Posterior cingulate gyrus (tissue), 11 donors: ENCODE measurements around the gene PLCG2.
"Not testable (repeated sequence)": the region's sequence is repeated elsewhere in the genome, so short reads cannot be mapped to it uniquely, and the experiment has no call there.

Experiments used
- DNase-seq, 10 donors: peaks; one replicate each; pipeline versions ENCODE4 v3.0.0 to v3.0.0-alpha.2; 2020 to 2021; ENCODE audit warnings: mixed read lengths in 3 of 10
- intact Hi-C: fragments of 100-400 bp; cut with DNase I; formaldehyde crosslinking; loops from one replicate; pipeline ENCODE4 v1.15.1; 2023

PLCG2 gene

DNA sequence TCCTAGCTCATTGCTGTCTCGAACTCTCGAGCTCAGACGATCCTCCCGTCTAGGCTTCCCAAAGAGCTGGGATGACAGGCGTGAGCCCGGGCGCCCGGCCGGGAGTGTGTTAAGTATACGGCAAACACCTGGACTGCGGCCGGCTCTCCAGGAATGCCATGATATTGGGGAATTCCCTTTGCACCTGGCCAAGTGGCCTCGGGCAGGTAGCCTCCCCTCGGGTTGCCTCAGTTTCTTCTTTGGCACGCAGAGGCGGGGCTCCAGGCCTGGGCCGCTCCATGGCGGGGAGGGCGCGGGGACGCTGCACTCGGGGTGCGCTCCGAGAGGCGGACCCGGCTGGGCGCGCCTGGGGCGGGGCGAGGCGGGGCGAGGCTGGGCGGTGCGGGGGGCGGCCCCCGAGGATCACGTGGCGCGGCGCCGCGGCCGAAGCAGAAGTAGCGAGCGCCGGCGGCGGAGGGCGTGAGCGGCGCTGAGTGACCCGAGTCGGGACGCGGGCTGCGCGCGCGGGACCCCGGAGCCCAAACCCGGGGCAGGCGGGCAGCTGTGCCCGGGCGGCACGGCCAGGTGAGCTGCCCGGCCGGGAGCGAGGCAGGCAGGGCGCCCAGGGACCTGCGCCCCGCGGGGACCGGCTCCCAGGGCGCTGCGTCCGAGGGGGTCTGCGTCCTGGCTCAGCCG lies at the start of gene PLCG2:
Gene PLCG2 (plus strand): TSS at position 431 of the 675 bp plus-strand sequence. CDS start 6,699 bp downstream, outside the sequence.
- DNase-seq, result peak in 3 of 10 donors; percentile 22 to 86 (median 24)
- intact Hi-C loops, result no loop called here

DNA sequence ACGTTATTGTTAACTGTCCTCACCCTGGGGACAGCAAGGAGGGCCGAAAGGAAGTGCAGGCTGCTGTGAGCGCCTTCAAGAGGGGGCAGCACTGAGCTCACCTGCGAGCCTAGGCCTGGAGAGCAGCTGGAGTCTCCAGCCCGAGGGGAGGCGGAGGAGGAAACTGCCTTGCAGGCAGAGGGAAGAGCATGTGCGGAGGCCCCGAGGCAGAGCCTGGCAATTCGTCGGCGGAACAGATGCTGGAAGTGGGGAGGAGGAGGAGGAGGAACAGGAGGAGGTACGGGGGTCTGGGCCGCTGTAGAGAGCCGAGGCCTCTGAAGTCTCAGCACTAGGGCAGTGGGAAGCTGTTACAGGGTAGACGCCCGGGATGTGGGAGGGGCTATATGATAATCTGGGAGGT lies 49.6 kb upstream of the PLCG2 start:
- peak in 1 of 10 donors; percentile 42 for DNase-seq
- intact Hi-C loops, result no loop called here

DNA sequence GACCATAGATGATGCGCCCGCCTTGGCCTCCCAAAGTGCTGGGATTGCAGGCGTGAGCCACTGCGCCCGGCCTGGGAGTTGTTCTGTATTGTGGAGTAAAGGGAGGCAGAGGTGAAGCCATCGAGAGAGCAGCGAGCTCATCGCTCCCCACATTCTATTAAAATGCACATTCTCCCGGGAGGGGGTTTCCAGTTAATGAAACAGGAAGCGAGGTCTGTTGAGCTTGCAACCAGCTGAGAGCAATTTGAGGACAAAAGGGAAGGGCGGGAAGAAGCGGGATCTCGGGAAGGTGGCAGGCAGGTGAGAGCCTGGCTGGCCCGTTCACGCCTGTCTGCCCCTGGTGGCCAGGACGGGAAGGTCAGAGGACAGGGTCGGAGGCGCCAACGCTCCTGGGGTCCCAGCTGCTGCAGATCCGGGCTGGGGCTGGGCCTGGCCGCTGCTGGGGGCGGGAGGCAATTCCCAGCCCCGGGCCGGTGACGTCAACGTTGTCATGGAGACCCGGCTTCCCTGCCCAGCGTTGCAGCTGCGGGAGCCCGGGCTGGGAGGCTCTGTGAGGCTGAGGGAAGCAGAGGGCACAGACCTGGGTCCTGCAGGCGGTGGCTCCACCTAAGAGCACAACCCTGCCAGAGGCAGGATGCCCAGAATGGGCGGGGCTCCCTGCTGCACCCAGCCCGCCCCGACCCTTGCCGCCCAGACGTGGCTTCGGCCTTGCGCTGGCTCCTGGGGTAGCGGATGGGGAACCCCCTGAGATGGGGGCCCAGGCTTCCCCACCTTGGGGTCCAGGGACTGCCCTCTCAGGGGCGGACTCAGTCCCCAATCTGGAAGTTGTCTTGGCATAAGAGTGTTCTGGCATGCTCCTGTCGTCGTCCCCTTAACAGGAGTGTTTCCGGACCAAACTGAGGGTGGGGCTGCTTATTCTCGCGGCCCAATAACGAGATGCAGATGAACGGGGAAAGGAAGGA lies 48.7 kb upstream of the PLCG2 start:
- peak; percentile 75 to 98 (median 84) for DNase-seq
- intact Hi-C loops, result loop anchor here (10.0 kb wide), 1 partner anchor 526 kb away; no protein-coding TSS in a partner anchor

DNA sequence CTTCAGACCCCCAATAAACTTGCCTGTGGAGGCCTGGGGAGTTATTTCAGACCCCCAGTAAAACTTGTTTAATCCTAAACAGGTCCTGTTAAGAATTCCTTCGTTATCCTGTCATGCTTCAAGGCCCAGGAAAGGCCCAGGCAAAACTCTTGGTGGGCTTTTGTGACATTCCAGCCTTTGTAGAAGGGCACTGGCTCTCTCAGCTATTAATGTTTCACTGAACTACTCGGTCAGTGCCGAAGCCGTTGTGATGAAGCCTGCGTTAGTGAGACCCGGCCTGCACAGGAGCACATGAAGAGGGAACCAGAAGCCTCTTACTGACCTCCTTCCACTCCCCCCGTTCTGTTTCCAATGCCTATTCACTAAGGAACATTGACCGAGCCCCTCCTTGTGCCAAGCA lies 47.4 kb upstream of the PLCG2 start:
- DNase-seq, result no peak
- intact Hi-C loops, result loop anchor here (10.0 kb wide), 1 partner anchor 527 kb away; no protein-coding TSS in a partner anchor

DNA sequence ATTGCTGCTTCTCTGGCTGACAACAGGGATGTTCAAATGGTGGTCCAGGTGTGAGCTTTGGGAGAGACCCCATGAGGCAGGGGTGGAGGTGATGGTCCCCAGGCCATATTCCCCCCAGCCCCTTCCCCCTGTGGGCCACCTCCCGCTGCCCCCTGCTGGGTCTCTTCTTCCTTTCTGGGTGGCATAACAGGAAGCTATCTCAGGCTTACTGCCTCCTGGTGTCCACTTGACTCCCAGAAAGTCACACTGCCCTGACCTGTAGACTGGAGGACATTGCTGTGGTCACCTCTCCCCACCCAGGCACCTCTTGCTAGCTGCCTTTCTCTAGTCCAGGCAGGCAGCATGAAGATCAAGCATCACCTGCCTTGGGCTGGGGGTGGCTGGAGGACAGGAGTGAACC lies 46.4 kb upstream of the PLCG2 start:
- intact Hi-C loops, result loop anchor here (10.0 kb wide), 1 partner anchor 528 kb away; no protein-coding TSS in a partner anchor
- DNase-seq, result no peak

DNA sequence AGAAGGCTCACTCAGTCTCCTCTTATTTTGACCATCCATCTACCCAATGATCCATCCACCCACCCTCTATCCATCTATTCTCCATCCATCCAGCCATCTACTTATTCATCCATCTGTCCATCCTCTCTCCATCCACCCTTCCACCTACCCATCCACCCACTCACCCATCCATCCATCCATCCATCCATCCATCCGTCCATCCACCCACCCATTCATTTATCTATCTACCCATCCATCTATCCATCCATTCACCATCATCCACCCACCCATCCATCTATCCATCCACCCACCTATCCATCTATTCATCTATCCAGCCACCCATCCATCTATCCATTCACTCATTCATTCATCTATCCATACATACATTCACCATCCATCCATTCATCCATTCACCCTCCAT lies 45.8 kb upstream of the PLCG2 start:
- intact Hi-C loops, result loop anchor here (10.0 kb wide), 1 partner anchor 528 kb away; no protein-coding TSS in a partner anchor
- no peak for DNase-seq

DNA sequence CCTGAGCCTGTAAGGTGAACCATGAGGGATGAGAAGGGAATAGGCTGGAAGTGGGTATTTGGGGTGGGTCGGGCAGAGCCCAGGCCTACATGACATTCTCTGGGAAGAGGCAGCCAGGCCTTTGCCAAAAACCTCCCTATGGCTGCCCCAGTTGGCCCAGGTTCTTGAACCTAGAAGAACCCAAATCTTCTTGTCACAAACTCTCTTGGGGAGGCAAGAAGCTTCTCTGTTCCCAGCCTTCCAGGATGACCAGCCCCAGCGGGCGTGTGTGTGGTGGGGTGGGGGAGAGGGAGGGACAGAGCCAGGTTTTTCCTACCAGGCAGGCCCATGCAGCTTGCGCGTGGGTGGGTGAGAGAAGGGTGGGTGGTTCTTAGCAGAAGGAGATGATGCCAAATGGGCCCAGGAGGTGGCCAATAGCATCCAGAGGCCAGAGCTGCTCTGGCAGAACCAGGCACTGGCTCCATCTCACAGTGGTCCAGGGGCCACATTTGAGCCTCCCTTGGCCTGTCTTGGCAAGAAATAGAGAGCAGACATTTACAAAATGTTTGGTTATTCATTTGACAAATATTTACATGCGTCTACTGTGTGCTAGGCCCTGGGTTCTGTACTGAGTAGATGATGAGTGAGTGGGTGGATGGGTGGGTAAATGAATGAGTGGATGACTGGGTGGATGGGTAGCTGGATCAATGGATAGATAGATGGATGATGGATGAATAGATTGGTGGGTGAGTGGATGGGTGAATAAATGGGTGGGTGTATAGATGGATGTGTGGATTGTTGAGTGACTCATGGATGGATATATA lies 44.3 kb upstream of the PLCG2 start:
- intact Hi-C loops, result loop anchor here (10.0 kb wide), 1 partner anchor 530 kb away; no protein-coding TSS in a partner anchor
- peak in 7 of 10 donors; percentile 60 to 96 (median 70) for DNase-seq

DNA sequence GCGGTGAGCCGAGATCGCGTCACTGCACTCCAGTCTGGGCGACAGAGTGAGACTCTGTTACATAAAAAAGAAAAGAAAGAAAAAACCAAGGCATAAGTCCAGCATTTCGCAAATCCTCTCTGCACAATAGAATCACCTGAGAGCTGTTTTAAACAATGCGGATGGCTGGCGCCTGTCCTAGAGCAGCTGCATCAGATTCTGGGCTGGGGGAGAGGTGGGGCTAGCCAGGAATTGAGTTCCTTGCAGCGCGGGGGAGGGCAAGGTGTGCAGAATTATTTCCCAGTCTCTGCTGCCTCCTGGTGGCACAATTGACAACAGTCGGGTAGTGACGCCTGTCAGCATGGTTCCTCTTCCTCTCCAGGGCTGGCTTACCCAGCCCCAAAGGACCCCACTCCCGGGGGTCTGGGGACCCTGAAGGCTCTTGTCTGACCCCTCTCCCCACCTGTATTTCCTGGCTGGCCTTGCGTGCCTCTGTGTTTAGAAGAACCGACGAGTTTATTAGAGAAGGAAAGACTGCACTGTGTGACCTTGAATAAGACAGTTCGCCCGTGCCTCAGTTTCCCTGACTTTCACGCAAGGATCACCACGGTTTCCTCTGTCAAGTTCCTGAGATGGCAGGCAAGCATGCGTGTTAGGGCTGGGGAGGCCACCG lies 41.1 kb upstream of the PLCG2 start:
- intact Hi-C loops, result loop anchor here (10.0 kb wide), 1 partner anchor 533 kb away; no protein-coding TSS in a partner anchor

DNA sequence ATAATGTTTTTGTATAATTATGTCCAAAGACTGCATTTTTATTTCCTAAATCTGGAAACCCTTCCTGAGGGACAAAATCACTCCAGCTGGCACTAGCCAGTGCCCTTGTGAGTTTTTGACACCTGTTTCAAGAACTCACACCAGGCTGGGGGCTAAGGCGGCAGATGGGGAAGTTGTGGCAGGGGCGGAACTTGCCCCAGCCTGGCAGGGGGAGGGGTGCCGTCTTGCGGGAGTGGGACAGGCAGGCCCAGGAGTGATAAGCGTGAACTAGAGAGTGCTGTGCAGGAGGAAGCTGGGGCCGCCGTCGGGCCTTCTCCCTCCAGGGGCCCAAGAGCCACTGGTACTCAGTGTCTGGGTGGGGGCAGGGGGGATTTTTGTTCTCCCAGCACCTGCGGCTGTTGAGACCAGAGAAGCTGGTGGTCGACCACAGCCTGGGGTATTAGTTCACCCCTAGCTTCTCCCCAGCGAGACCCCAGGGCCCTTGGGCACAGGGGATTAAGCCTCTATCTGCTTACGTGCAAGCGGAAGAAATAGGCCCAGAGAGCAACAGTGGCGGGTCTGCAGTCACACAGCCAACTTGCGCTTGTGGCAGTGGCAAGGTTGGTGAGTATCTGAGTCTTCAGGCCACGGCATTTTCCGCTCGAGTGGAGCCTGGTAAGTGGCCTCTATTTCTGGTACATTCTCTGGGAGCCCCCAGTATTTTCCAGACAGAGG lies 40.2 kb upstream of the PLCG2 start:
- peak in 7 of 10 donors; percentile 24 to 92 (median 44) for DNase-seq
- intact Hi-C loops, result loop anchor here (10.0 kb wide), 1 partner anchor 534 kb away; no protein-coding TSS in a partner anchor

More for the DNA sequence above, 41.1 kb upstream of the PLCG2 start:
- DNase-seq, result peak; percentile 66 to 96 (median 80)

DNA sequence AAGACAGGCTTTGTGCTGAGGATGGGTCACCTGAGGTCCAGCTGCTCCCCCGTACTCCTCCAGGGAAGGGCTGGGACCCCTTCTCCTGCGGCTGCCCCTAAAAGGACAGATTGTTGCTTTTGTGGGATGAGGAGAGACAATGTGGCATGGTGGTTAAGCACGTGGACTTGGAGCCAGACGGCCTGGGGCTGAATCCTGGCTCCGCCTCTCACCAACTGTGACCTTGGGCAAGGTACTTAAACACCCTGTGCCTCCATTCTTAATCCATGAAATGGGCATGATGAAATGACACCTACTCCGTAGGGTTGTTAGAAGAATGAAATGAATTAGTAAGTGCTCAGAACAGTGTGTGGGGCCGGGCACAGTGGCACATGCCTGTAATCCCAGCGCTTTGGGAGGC lies 39.6 kb upstream of the PLCG2 start:
- DNase-seq, result no peak
- intact Hi-C loops, result loop anchor here (10.0 kb wide), 1 partner anchor 535 kb away; no protein-coding TSS in a partner anchor

DNA sequence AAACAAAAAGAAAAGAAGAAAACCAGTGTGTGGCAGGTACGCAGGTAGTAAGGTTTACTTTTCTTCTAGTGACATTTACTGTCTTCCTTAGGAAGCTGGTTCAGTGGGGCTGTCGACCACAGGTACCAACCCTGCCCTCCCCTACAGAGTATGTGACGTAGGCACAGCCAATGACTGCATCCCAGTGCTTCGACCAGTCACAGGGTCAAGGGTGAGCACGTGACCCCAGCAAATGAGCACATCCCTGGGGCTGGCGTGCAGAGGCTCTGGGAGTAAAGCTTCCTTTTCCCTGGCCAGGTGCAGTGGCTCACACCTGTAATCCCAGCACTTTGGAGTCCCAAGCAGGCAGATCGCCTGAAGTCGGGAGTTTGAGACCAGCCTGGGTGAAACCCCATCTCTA lies 38.9 kb upstream of the PLCG2 start:
- DNase-seq, result no peak
- intact Hi-C loops, result no loop called here

DNA sequence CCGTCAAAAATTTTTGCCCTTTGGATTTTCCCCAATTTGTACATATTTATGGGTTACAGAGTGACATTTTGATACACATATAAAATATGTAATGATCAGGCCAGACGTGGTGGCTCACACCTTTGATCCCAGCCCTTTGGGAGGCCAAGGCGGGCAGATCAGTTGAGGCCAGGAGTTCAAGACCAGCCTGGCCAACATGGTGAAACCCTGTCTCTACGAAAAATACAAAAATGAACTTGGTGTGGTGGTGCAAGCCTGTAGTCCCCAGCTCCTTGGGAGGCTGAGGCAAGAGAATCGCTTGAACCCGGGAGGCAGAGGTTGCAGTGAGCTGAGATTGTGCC lies 37.7 kb upstream of the PLCG2 start:
- DNase-seq, result peak in 2 of 10 donors; percentile 19 to 60
- intact Hi-C loops, result not testable (repeated sequence)

DNA sequence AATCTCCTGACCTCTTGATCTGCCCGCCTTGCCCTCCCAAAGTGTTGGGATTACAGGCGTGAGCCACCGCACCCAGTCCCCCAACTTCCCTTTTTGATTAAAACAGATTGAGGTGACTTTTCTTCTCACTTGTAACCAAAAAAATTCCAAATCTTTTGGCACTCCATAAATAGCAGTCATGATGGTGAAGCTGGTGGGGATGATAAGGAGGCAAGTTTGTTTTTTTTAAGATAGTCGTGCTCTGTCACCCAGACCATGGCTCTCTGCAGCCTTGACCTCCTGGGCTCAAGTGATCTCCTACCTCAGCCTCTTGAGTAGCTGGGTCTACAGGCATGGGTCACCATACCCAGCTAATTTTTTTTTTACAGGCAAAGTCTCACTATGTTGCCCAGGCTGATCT lies 34.7 kb upstream of the PLCG2 start:
- intact Hi-C loops, result no loop called here
- DNase-seq, result no peak

DNA sequence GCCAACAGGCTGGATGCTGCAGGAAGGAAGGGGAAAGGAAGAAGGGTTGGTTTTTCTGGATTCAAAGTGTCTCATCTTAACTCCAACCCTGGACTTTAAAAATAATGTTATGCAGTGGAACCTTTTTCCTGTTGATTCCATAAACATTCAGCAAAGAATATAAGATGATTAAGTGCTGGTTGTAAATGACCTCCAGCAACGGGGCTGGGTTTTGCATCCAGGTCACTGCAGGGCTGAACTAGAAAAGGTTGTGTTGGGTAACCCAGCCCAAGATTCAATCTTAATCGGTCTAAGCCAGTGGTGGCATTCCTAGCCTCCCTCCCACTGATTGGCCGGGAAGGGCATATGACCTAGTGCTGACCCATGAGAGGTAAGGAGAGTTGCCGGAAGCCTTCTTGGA lies 34.2 kb upstream of the PLCG2 start:
- intact Hi-C loops, result no loop called here
- DNase-seq, result peak in 1 of 10 donors; percentile 40

DNA sequence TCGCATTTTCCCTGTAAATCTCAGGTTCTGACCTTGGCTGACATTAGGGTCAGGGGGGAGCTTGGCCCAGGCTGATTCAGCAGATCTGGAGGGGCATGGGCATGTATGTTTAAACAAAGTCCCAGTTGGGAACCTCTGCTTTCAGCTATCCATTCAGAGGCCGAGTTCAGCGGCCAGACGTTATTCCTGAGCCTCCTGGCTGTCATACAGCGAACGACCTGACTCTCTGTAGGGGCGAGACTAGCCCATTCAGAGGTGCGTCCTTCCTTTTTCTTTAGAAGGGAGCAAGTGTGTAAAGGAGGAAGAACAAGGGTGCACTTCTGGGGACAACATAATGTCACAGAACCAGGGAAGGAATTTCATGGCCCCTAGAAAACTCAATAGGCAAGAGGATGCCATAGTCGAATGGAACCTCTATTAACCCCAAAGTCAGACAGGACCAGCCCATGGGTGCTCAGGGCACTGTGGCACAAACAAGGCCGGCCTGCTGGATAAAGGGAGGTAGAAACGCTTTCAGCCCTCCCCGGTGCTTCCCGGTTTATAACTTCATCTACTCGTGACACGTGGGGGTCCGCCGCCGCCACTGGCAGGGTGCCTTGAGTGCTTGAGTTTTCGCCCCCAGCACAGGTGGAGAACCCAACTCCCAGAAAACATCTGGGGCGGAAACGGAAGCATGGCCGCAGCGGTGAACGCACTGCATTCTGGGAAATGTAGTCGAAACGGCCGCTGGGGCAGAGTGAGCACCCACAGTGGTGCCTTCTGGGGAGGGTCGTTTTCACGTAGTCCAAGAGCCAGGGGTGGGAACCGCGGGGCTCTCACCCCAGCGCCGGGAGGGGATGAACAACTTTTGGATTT lies 33.2 kb upstream of the PLCG2 start:
- intact Hi-C loops, result no loop called here
- peak; percentile 66 to 95 (median 76) for DNase-seq

DNA sequence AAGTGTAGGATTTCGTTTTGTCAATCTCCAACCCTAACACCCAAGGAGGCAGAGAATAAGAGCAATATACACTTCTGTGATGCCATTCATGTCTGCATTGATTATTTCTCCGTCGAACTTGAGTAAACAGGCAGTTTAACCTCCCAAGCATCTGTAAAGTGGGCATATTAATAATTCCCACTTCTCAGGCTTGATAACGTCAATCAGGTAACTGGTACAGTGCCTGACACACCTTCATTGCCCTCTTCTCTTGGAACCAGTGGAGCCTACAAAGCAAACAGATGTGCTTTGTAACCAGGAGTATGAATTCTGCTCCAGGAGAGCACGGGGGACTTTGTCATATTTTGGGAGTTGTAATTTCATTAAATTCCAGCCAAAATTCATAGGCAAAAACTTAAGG lies 32.5 kb upstream of the PLCG2 start:
- intact Hi-C loops, result no loop called here
- DNase-seq, result no peak

DNA sequence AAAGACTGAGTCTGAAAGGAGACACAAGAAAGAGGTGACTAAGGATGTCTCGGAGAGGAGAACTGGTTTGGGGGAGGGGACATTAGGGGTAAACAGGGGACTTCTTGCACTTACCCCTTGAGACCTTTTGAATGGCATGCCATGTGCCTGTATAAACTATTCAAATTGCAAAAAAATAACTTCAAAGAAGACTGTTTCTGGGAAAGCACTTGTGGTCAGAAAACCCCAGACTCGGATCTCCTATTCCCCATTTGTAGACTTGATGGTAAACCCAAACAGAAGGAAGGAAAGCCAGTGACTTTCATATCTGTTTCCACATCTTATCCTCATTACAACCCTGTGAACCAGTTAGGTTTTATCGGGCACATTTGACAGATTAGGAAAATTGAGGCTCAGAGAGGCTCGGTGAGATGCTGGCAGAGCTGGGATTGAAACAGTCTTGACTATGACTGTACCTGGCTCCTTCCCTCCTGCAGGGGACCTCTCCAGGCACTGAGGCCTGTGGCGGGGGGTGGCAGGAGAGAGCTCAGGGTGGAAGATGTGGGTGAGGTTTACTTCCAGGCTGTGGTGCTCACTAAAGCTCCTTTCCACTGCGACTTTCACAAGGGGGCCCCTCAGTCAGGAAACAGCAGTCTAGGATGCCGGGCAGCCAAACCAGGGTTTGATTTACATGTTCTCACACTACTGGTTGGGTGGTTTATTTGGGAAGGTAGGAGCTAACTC lies 30.5 kb upstream of the PLCG2 start:
- DNase-seq, result peak in 2 of 10 donors; percentile 27 to 55
- intact Hi-C loops, result no loop called here
